ENCODE measurements around the gene ECT2. TPM values are rescaled to one million over a fixed set of nuclear protein-coding genes. Genes with fewer than 3 reads are reported as not detected.
"Not testable (repeated sequence)": the region's sequence is repeated elsewhere in the genome, so short reads cannot be mapped to it uniquely, and the experiment has no call there.

Gene ECT2
- polyA plus RNA-seq, 6 donors from 2014 or later = 1.2 to 8.5 (median 2.1) TPM

- not testable (repeated sequence) for H3K4me3 Mint-ChIP-seq, H3K4me1 Mint-ChIP-seq
These were observed 116.3 kb downstream of the ECT2 start for GRCh38 chr3:172866726-172867350.

GRCh38 chr3:172868582-172869200 lies 118.2 kb downstream of the ECT2 start:
- no peak overlapping the region for H3K4me3 Mint-ChIP-seq
- H3K36me3 Mint-ChIP-seq = no peaks in the 10 kb centered on the region
- no peak for ATAC-seq (ENCODE audit: low read depth in 2 of 2)
- DNase-seq = no peak
- H3K27me3 Mint-ChIP-seq = no peaks in the 10 kb centered on the region
- H3K9me3 Mint-ChIP-seq = no peaks in the 10 kb centered on the region
- H3K4me1 Mint-ChIP-seq = no peaks in the 10 kb centered on the region
- no peak overlapping the region for H3K27ac Mint-ChIP-seq

More at GRCh38 chr3:172866726-172867350, 116.3 kb downstream of the ECT2 start:
- not testable (repeated sequence) for ATAC-seq (ENCODE audit: low read depth in 2 of 2); H3K36me3 Mint-ChIP-seq; H3K27me3 Mint-ChIP-seq; DNase-seq; H3K27ac Mint-ChIP-seq; H3K9me3 Mint-ChIP-seq

DNA sequence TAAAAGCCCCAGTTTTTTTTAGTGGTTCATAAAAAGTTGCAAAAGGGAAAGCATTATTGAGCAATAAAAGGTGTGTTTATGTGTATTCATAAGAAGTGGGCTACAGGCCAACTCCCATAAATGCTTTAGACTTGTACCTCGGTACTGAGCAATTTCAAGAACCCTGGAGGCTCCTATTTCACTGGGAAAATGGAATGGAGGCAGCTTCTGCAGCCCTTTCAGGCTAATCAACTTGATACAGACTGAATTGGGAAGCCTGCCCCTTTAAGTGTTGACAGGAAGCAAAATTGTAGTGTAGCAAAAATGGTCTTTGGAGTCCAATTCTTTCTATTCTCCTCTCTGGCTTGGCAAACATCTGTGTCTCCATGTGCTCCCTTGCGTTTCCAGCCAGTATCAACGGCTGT lies 118.8 kb downstream of the ECT2 start:
- ATAC-seq (ENCODE audit: low read depth in 2 of 2) (no peak), DNase-seq (no peak)
- no peaks in the 10 kb centered on the region for H3K4me1 Mint-ChIP-seq
- H3K9me3 Mint-ChIP-seq = no peaks in the 10 kb centered on the region
- peak overlapping the region in 1 of 6 donors; percentile 52 for H3K27ac Mint-ChIP-seq
- no peak overlapping the region for H3K4me3 Mint-ChIP-seq
- no peaks in the 10 kb centered on the region for H3K36me3 Mint-ChIP-seq
- no peaks in the 10 kb centered on the region for H3K27me3 Mint-ChIP-seq

GRCh38 chr3:172869784-172870518 lies 119.4 kb downstream of the ECT2 start:
- Mint-ChIP-seq H3K36me3 (no peaks in the 10 kb centered on the region), H3K4me3 (no peak overlapping the region), H3K9me3 (no peaks in the 10 kb centered on the region), H3K4me1 (no peaks in the 10 kb centered on the region), H3K27me3 (no peaks in the 10 kb centered on the region), H3K27ac (peak overlapping the region in 1 of 6 donors; percentile 52)
- ATAC-seq (ENCODE audit: low read depth in 2 of 2) (no peak), DNase-seq (no peak)

Other genes starting within 250 kb of the ECT2 start
- 10 to 100 TPM; 26.6 to 67.1 (median 39.4) TPM for gene TNFSF10, start 227.3 kb upstream of the ECT2 start, polyA plus RNA-seq (ENCODE audit: low read depth in 6 of 6)
- gene NCEH1, start 39.7 kb upstream of the ECT2 start, polyA plus RNA-seq (ENCODE audit: low read depth in 6 of 6) = 10 to 100 TPM in 1 of 6 donors, 1 to 10 TPM in 5; 2.2 to 10.1 (median 5.0) TPM

Measured in naive B cell (primary cell).